GM23338 (cell line): ENCODE measurements around the gene PFDN4. TPM values are rescaled to one million over a fixed set of nuclear protein-coding genes. Genes with fewer than 3 reads are reported as not detected.

ENCODE experiments used
- ATAC-seq: fragments of 200-7000 bp; cut with Tn5 transposase; 3 replicates; pipeline ENCODE4 v1.9.1; 2020
- DNase-seq: peaks from one replicate; pipeline ENCODE4 v3.0.0-alpha.2; 2015; ENCODE audit warnings: low spot score
- H2AFZ ChIP-seq: fragments of 200-600 bp; sonication (generic); 2 replicates; pipeline ENCODE4 v1.8.0; 2016; ENCODE audit warnings: antibody characterized with exemption, mild to moderate bottlenecking, moderate library complexity
- H3F3A ChIP-seq: fragments of 200-600 bp; sonication (generic); replicated peaks from 2 replicates; pipeline ENCODE4 v1.8.0; 2017; ENCODE audit warnings: antibody characterized with exemption, mixed run types, low read depth
- H3K27ac ChIP-seq: fragments of 200-600 bp; sonication (generic); 2 replicates; pipeline ENCODE4 v1.6.1; 2016; ENCODE audit warnings: low read depth
- H3K27me3 ChIP-seq: fragments of 200-600 bp; sonication (generic); 2 replicates; pipeline ENCODE4 v1.8.0; 2016; ENCODE audit warnings: mild to moderate bottlenecking, mixed run types, moderate library complexity; ENCODE audit not compliant: insufficient read depth
- H3K36me3 ChIP-seq: fragments of 200-600 bp; sonication (generic); 2 replicates; pipeline ENCODE4 v1.8.0; 2016; ENCODE audit warnings: mild to moderate bottlenecking; ENCODE audit not compliant: insufficient read depth
- H3K4me1 ChIP-seq: fragments of 200-600 bp; sonication (generic); 2 replicates; pipeline ENCODE4 v1.8.0; 2016; ENCODE audit warnings: mild to moderate bottlenecking, moderate library complexity; ENCODE audit not compliant: insufficient read depth
- H3K4me2 ChIP-seq: fragments of 200-600 bp; sonication (generic); 2 replicates; pipeline ENCODE4 v1.7.1; 2017; ENCODE audit warnings: mixed run types
- H3K4me3 ChIP-seq: fragments of 200-600 bp; sonication (generic); 2 replicates; pipeline ENCODE4 v1.6.1; 2016; ENCODE audit warnings: mixed run types
- H3K79me2 ChIP-seq: fragments of 200-600 bp; sonication (generic); replicated peaks from 2 replicates; pipeline ENCODE4 v1.8.0; 2017; ENCODE audit warnings: mild to moderate bottlenecking; ENCODE audit not compliant: insufficient read depth
- H3K9me2 ChIP-seq: fragments of 200-600 bp; sonication (generic); 2 replicates; pipeline ENCODE4 v1.8.0; 2017; ENCODE audit not compliant: insufficient read depth
- H4K20me1 ChIP-seq: fragments of 200-600 bp; sonication (generic); replicated peaks from 2 replicates; pipeline ENCODE4 v1.8.0; 2017; ENCODE audit warnings: mild to moderate bottlenecking; ENCODE audit not compliant: insufficient read depth
- H3K27ac Mint-ChIP-seq: 2 replicates; pipeline ENCODE4 v1.8.0; 2020; ENCODE audit warnings: inconsistent platforms, mild to moderate bottlenecking, moderate library complexity, mixed read lengths
- H3K27me3 Mint-ChIP-seq: 3 replicates; pipeline ENCODE4 v1.8.0; 2022; ENCODE audit warnings: low read depth, mild to moderate bottlenecking, moderate library complexity, mixed read lengths, inconsistent platforms; ENCODE audit not compliant: insufficient read depth, poor library complexity
- H3K36me3 Mint-ChIP-seq: 3 replicates; pipeline ENCODE4 v1.8.0; 2021; ENCODE audit warnings: low read depth, mild to moderate bottlenecking, inconsistent platforms, moderate library complexity, mixed read lengths
- H3K4me1 Mint-ChIP-seq: 3 replicates; pipeline ENCODE4 v1.8.0; 2020; ENCODE audit warnings: mild to moderate bottlenecking, inconsistent platforms, mixed read lengths
- H3K4me3 Mint-ChIP-seq: 3 replicates; pipeline ENCODE4 v1.8.0; 2021; ENCODE audit warnings: moderate library complexity, mild to moderate bottlenecking, inconsistent platforms, mixed read lengths
- H3K9me3 Mint-ChIP-seq: 3 replicates; pipeline ENCODE4 v1.8.0; 2020; ENCODE audit warnings: moderate library complexity, mild to moderate bottlenecking, inconsistent platforms, mixed read lengths
- CREB1 ChIP-seq: fragments of 250-450 bp; sonication (Bioruptor Pico); IDR thresholded peaks from 2 replicates; pipeline ENCODE4 v1.5.0; 2020; ENCODE audit warnings: low read depth, mild to moderate bottlenecking, moderate library complexity
- CTCF ChIP-seq, 2 experiments: fragments of 200-600 bp in 1 of 2; sonication (generic) in 1 of 2; conservative IDR thresholded peaks; 2 replicates each; pipeline versions ENCODE4 v1.5.1 to v1.6.1; 2016 to 2017; ENCODE audit warnings: antibody characterized with exemption in 2 of 2, low read depth in 2 of 2, mild to moderate bottlenecking in 2 of 2, moderate library complexity in 1 of 2
- ETS1 ChIP-seq: IDR thresholded peaks from 2 replicates; pipeline ENCODE4 v1.6.1; 2016; ENCODE audit warnings: antibody characterized with exemption
- EZH2 ChIP-seq: fragments of 200-600 bp; sonication (generic); IDR thresholded peaks from one replicate; pipeline ENCODE4 v1.8.0; 2017; ENCODE audit warnings: antibody characterized with exemption, mild to moderate bottlenecking, low read depth; ENCODE audit not compliant: unreplicated experiment
- EZH2phosphoT487 ChIP-seq: fragments of 200-600 bp; sonication (generic); IDR thresholded peaks from one replicate; pipeline ENCODE4 v1.8.1; 2018; ENCODE audit warnings: antibody characterized with exemption; ENCODE audit not compliant: unreplicated experiment
- JUNB ChIP-seq: IDR thresholded peaks from one replicate; pipeline ENCODE4 v1.6.1; 2016; ENCODE audit warnings: antibody characterized with exemption; ENCODE audit not compliant: unreplicated experiment
- NANOG ChIP-seq: IDR thresholded peaks from 2 replicates; pipeline ENCODE4 v1.6.1; 2016; ENCODE audit warnings: antibody characterized with exemption, borderline replicate concordance
- POLR2AphosphoS5 ChIP-seq: IDR thresholded peaks from 2 replicates; pipeline ENCODE4 v1.6.1; 2016; ENCODE audit warnings: antibody characterized with exemption, low read depth
- REST ChIP-seq: IDR thresholded peaks from one replicate; pipeline ENCODE4 v1.6.1; 2018; ENCODE audit warnings: antibody characterized with exemption; ENCODE audit not compliant: unreplicated experiment
- STAT1 ChIP-seq: IDR thresholded peaks from one replicate; pipeline ENCODE4 v1.6.1; 2016; ENCODE audit warnings: antibody characterized with exemption; ENCODE audit not compliant: unreplicated experiment
- ZNF114 ChIP-seq: fragments of 250-450 bp; sonication (Bioruptor Pico); IDR thresholded peaks from 2 replicates; pipeline ENCODE4 v1.5.0; 2020; ENCODE audit warnings: mild to moderate bottlenecking, moderate library complexity
- ZNF331 ChIP-seq: fragments of 250-450 bp; sonication (Bioruptor Pico); IDR thresholded peaks from 2 replicates; pipeline ENCODE4 v1.5.0; 2020; ENCODE audit warnings: low read depth, mild to moderate bottlenecking, moderate library complexity
- ZNF462 ChIP-seq: fragments of 250-450 bp; sonication (Bioruptor Pico); IDR thresholded peaks from 2 replicates; pipeline ENCODE4 v1.5.0; 2020; ENCODE audit warnings: mild to moderate bottlenecking, moderate library complexity
- polyA plus RNA-seq: library from polyadenylated mRNA; unstranded; fragments of >200 nt; fragmentation: Nextera tagmentation; extraction: Ambion mirVana; gene quantifications from 2 replicates; pipeline ENCODE4 v1.2.1, GENCODE V29; 2016
- total RNA-seq: library from RNA; depleted of rRNA; stranded (reverse); fragments of >200 nt; shearing (Covaris generic); gene quantifications from 2 replicates; pipeline ENCODE4 v1.2.3, GENCODE V29; 2014

PFDN4 gene
- total and polyA plus RNA-seq, 2 experiments from 2014 or later: 105 to 477 TPM

- no peaks in the 10 kb centered on the region for H3K4me1 ChIP-seq
- H3K9me2 ChIP-seq: no peaks in the 10 kb centered on the region
- Mint-ChIP-seq H3K27me3 (no peaks in the 10 kb centered on the region), H3K9me3 (no peaks in the 10 kb centered on the region), H3K4me1 (peaks cover 6% of the 10 kb centered on the region), H3K36me3 (no peaks in the 10 kb centered on the region), H3K4me3 (no peak overlapping the region), H3K27ac (no peak overlapping the region)
- no peaks in the 10 kb centered on the region for H4K20me1 ChIP-seq
- no peak overlapping the region for H2AFZ ChIP-seq
- no peaks in the 10 kb centered on the region for H3K27me3 ChIP-seq
- no peaks in the 10 kb centered on the region for H3K79me2 ChIP-seq
- ATAC-seq (no peak; the same call in 2 of the 3 replicates), DNase-seq (no peak)
- TF ChIP-seq ZNF114 (CRISPR knock-in tag) (no peak), ZNF462 (no peak), ZNF331 (CRISPR knock-in tag) (no peak), NANOG (no peak), CTCF (conservative IDR thresholded peaks at IDR 0.05; ENCODE audit: low read depth in 2 of 2) (no peak), CREB1 (CRISPR knock-in tag) (no peak), ETS1 (no peak), REST (no peak), EZH2phosphoT487 (no peak), STAT1 (no peak), EZH2 (no peak), JUNB (no peak), POLR2AphosphoS5 (no peak)
- no peak overlapping the region for H3K27ac ChIP-seq
- H3K4me3 ChIP-seq: no peak overlapping the region
- no peaks in the 10 kb centered on the region for H3F3A ChIP-seq
- no peak overlapping the region for H3K4me2 ChIP-seq
- H3K36me3 ChIP-seq: no peaks in the 10 kb centered on the region
Observed at GRCh38 chr20:54199283-54199682, 8.6 kb upstream of the PFDN4 start.
